MV-4-11 (cell line): ENCODE measurements around the gene PKD1L1.

Experiments used
- DNase-seq: peaks from one replicate; lab custom pipeline; 2025; lab: John Stamatoyannopoulos, UW

Gene PKD1L1

DNA sequence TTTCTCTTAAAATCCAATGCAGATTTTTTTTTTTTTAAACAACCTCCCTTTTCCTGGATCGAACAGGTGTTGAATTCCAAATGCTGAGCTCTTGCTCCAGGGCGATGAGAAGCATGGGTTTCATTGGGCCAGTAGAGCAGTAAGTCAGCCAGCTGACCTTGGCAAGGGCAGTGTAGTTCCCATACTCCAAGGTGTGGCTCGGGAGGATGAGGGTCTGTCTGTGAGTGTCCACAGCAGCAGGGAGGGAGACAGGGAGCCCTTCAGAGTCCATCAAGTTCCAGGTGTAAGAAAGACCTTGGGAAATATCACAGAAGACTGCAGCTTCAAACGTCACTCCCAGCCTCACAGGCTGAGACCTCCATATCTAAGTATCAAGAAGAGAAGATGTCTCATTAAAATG lies 50.4 kb downstream of the PKD1L1 start:
- no peak for DNase-seq

DNA sequence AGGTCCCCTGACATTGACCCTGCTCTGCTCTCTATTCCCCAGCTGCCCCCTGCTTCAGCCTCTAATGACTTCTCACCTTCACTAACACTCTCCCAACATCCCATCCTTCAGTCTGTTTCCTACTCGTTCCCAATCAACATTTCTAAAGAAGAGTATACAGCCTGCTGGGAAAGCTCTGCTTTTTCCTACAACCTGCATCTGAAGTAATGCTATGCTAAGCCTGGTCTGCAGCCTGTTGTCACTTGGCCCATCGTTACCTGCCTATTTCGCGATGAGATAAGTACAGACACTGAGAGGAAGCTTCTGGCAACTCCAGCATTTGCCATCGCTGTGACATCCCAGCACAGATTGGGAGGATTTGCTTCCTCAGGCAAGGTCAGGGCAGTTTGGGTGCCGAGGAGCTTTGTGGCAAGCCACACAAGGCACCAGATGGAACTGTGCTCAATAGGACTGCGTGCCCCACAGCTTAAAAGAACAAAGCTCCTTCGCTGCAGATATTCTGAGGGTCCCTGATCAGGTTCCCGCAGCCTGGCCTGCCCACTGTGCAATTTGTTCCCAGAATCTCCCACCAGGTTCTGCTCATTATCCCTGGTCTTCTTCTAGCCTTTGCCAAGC lies 51.4 kb downstream of the PKD1L1 start:
- no peak for DNase-seq

DNA sequence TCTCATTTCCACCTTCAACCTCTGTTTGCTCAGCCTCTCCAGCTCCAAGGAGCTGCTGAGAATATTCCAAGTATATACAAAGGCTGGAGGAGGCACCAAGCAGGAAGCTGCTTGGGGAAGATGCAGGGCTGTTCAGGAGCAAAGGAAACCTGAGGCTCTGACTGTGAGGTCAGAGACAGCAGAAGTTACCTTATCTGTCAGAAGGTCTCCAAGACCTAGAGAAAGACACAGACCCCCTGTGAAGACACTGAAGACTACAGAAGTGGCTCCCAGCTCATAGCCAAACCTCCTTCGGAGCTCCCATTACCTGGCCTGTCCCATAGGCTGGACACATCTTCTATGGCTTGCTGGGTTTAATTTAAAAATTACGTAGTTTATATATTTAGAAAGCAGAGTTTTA lies 53.2 kb downstream of the PKD1L1 start:
- DNase-seq = no peak

DNA sequence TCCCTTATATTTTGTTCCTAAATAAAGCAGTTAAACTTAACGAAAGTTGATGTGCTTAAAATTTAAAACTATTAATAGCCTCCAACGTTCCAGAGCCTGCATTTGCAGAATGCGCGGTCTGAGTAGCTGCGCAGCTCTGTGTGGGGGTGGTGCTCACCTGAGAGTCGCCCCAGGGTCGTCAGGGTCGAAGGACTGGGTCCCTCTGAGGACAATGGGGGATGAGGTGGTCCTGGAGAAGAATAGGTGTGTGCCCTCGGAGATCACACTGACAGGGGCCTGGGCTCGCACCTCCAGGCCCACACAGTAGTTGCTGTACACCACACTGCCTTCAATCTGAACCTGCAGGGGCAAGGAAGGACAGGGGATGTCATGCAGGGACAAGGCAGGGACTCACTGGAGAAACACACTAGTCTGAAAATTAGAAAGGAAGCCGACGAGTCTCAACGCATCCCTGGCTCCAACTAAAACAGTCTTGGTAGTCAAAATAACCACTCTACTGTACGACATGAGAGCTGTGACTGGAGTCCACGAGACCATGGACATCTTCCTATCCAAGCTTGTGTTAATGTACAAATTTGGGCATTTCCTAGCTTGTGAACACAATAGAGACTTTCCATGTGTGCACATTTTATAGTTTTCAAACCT lies 54.4 kb downstream of the PKD1L1 start:
- no peak for DNase-seq

DNA sequence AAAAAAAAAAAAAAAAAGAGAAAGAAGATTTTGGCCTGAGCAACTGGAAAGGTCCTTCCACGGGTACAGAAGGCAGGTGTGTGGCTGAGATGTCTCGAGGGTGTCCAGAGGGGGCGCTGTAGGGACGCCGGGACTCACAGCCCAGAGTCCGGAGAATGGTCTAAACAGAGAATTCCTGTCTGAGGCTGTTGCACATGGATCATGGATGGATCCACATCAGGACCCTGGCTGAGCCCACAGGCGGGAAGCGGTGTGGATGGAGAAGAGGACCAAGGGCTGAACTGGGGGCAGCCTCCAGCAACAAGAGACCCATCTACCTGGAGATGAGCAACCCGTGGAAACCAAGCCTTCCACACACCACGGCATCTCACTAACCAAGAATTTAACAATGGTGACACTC lies 55.0 kb downstream of the PKD1L1 start:
- DNase-seq = no peak

DNA sequence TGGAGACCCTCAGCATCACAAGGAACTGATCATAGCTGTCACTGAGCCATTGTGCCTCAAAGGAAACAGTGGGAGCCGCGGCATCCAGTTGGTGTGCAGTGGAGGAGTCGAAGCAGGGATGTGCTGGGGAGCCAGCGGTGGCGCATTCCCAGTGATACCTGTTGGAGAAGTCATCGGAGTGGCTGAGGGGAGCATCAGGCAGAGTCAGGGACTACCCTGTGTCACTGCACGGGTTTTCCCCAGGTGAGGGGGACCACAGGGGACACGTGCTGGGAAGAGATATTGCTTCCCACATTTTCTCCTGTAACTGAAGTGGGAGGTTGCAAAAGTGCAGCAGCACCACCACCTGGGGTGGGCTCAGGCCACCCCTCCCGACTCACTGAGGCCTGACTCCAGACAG lies 57.7 kb downstream of the PKD1L1 start:
- DNase-seq = no peak

DNA sequence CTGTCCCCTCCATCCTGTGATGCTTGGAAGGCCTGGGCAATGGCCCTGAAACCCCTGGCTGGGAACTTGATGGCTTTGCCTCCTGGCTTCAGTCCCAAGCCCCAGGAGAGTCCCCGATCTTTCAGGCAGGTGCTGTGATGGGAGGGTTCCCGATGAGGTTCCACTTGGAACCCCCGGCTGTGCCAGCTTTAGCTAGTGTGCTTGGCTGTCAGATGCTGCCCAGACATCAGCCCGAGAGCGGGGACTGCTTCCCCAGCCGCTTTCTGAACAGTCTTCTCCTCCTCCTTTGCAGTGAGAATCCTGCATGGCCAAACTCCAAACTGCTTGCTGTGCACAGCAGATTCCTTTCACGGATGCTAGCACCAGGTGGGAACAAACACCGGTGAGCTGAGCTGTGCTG lies 58.1 kb downstream of the PKD1L1 start:
- no peak for DNase-seq

DNA sequence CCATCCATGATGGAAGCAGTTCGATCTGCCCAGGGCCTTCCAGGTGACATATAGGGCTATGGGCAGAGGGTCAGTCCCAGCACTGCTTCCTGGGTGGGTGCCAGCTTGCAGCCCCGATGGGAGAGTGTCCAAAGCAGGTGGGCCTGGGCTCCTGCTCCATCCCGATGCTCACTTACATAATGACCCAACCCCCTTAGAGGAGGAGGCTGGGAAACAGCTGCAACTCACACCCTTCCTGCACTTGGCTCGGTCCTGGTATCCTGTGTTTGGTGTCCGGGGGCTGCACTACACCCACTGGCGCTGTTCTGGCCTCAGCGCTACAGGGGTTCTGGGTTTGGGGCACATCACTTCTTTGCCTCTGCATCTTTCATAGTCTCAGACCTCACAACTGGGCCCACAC lies 58.5 kb downstream of the PKD1L1 start:
- no peak for DNase-seq

DNA sequence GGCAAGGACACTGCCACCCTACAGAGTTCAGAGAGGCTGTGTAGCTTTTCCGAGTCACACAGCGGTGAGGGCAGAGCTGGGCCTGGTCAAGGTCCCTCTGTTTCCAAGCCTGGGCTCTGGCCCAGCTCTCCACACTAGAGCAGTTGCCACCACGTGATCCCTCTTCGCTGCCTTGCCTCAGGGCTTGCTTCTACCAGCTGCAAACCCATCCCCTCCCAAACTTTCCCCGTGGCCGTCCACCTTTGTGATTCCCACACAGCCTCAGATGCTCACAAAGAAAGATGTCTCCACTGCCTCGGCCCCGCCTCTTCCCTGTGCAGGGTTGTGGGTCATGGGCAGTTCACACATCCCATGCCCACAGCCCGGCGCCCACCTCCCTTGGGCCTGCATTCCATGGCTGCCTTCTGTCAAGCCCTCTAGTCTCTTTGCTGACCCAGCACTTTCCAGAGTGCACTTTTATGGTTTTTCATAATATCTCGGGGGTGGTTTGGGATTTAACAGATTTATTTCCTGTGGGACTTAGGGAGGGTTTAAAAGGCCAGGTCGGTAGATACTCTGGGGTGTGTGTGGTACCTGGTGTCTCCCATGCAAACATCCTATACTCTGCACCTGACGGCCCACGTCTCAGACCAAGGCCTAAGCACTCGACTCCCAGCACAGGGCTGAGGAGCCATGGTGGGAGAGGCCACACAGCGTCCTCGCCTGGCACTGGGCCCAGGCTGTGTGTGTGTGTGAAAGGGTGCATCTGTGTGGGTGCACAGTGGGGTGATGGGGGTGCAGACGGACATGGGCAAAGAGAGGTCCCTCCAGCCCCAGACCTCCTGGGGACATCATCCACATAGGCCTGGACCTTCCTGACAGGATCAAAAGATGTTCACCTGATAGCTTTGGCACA lies 59.6 kb downstream of the PKD1L1 start:
- DNase-seq = no peak

DNA sequence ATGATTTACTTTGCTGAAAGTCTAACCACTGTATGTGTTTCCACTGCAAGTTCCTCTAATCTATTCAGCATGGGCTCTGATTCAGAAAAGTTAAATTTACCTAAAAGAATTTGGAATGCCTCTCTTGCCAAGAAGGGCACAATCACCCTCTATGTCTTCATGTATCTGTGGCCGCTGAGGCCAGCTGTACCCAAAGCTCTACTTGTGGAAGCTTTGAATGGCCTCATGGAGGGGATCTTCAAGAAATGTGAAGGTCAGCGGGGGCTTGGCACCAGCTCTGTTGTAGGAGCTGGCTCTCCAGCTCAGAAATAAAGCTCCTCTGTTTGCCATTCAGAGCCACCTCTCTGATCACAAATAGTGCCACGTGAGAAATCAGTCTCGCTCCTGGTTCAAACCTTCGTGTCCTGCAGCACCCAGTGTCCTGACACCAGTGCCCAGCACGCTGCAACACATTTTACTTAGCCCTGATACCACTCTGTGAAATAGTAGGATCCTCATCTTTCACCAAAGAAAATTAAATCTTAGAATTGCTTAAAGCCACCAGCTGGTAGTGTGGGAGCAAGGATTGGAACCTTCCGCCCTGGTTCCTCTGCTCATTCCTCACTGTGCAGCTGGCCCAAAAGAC lies 61.1 kb downstream of the PKD1L1 start:
- DNase-seq = no peak

DNA sequence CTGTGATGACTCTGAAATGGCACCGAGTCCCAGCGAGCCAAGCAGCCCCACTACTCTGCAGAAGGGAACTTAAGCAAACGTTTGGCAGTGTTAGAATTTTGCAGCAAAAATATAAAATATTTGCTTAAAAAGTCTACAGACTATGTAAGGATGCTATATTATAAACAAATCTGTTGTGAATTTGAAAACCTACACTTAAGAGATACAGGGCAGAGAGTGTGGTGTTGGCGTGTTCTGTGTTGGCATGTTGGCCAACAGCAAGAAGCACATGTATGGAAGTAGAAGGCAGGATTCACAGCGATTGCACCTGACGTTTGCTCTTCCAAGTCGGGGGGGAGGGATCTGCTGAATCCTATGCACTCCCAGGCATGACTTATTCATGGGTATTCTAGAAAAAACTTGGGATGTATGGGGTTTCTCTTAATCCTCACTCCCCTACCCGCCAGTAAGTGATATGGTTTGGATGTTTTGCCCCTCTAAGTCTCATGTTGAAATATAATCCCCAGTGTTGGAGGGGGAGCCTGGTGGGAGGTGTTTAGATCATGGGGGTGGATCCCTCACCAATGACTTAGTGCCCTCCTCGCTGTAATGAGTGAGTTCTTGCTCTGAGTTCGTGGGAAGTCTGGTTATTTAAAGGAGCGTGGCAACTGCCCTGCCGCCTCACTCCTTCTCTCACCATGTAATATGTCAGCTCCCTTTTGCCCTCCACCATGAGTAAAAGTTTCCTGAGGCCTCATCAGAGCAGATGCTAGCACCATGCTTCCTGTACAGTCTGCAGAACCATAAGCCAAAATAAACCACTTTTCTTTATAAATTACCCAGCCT lies 62.1 kb downstream of the PKD1L1 start:
- no peak for DNase-seq

DNA sequence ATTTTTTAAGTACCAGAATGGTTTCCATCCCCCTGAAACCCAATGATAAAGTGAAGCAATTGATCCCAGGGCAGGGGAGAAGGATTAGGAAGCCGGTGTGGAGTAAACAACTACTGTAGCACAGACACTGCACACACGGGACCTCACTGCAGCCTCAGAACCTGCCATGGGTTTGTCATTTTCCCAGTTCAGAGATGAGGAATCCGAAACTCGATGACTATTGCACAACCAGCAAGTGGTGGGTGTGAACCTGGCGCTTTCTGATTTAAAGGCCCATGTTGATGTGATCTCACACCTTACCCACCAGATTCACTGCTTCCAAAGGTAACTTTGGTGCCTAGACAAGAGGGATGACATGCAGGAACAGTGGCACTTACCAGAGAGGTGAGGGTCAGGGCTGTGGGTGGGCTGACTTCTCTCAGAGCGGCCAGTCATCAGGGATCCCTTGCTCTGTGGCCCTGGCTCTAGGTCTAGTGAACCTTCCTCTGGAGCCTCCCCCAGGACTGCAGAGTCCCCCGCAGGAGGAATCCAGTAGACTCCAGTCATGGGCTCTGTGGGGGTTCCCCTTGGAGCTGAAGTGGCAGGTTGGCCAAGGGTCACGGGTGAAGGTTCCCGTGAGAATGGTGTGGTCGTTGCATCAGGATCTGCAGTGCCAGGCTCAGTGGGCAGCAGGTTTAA lies 62.8 kb downstream of the PKD1L1 start:
- no peak for DNase-seq

DNA sequence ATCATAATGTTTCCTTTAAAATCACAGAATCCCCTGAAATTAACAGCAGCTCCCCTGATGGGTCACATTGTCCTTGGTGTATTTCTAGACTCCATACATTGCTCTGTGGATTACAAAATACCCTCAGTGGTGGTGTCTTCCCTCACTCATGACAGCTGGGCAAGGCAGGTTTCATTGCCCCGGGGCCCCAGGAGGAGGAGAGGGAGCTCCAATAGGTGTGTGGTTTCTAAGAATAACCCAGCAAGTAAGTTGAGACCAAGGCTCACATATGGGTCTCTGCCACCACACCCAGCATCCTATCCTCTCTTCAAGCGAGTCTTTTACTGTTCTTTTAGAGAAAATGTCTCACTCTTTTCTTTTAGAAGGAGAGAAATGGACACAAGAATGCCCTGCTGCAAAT lies 63.6 kb downstream of the PKD1L1 start:
- no peak for DNase-seq

DNA sequence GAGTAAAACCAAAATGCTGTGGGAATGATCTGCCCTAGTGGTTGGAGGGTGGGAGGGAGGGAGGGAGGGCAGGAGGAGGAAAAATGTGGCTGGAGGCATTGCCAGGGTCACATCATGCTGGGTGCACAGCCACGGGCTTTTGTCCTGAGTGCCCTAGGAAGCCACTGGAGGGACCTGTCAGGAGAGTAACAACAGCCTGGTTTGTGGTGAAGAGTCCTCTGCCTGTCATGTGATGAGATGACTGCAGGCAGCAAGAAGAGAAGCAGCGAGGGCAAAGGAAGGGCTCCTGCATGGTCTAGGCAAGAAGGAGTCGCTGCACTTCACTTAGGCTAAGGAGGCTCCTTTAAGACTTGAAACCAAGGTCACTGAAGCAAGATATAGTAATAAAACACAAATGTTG lies 65.6 kb downstream of the PKD1L1 start:
- no peak for DNase-seq

DNA sequence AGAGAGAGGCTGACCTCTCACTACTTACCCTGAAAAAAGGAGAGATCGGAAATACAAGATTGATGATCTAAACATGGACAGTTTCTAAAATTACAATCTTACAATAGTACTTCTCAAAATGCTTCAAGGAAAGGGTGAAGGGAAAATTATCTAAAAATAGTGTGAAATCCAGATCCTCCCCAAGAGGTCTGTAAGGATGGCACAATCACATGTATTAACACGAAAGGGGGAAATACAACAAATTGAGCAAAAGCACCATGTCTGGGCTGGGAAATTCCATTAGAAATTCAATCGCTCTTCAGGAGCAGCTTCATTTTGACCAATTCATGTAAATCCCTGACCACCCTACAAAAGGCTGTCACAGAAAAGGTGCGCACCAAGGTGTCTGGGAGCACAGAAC lies 67.0 kb downstream of the PKD1L1 start:
- DNase-seq = no peak

DNA sequence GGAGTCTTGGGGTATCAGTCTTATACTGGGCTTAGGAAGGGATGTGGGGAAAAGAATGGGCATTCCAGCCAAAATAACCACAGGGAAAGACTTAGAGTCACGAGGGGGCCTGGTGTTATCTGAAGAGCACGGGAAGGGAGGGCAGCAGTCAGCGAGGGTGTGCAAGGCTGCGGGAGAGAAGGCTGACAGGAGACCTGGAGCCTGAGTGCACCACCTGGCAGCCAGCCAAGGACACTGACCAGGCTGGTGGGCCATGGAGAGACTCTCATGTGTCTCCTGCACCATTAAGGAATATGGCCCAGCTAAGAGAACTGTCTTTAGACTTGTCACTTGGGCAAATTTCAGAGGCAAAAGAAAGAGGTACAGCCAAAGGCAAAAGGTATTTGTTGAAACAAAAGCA lies 69.6 kb downstream of the PKD1L1 start:
- no peak for DNase-seq

DNA sequence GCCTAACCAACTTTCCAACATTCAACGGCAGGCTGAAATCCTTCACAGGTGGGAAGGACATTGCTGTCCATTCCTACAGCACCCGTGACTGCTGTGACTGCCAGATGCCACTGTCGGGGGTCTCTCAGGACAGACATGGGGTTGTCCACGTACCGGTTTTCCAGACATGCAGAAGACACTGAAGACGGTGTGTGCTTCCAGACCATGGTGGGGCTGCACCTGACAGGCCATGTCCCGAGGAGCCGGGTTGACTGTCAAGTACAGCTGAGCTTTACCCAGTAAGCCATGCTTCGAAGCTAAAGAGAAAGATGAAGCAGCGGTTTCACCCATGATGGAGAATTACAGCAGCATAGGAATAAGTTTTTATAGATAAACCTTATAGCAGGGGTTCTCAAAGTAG lies 70.9 kb downstream of the PKD1L1 start:
- no peak for DNase-seq

DNA sequence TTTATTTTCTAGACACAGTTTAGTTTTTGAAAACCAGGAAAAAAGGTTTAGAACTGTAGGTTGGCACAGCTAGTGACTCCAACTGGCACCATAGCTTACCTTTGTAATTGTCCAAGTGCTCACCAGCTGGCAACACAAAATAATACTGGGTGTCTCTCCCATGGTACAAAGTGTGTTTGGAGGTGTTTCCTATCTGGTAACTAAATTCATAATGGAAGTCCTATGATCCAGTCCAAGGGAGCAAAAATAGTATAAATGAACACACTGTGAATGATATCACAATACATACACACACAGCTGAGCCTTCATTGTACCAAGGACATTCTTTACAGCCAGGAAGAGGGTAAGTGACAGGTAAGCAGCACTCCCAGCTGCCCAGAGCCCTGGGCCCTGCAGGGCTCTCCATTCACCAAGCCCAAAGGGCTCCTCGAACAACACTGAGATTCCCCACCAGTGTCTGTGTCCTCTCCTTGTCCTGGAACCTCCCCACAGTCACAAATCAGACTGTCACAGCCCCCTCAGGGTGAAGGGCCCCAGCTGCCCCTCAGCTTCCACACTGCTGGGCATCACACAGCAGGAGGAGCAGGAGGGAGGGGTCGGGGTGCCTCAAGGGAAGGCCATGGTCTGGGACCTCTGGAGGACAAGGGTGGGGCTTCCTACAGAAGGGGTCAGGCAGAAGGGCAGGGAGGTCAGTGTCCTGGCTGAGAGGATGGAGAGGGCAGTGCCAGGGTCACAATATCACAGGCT lies 72.1 kb downstream of the PKD1L1 start:
- no peak for DNase-seq

DNA sequence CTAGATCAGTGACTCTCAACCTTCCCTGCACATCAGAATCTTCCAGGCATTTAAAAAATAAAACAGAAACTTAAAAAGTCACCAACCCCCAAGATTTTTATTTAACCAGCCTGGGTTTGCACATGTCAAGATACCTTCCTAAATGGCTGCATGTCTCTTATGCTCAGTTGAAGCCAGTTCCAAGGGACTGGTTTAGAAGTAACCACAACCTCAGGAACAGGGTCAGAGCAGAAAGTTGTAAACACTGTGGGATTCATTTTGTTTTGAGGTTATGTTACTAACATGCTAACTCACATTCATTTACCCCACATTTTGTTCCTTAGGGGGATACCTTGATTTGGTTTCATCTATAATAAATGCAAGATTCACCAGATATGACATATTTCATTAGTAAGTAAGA lies 72.9 kb downstream of the PKD1L1 start:
- no peak for DNase-seq

DNA sequence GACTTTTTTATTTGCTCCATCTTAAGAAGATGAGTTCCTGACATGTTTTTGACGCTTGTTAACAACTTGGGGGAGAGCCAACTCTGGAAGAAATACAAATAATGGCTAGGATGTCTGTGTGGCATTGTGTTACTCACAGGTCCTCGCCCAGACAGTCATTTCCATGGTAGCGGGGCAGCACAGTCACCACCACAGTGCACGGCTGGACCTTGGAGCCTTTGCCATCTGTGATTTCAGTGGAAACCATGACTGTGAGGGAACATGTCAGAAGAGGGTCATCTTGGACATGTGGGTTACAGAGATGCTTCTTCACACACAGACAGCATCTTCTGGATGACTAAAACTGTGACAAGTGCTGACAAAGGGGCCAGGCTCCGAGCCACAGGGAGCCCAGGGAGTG lies 74.5 kb downstream of the PKD1L1 start:
- DNase-seq = no peak

DNA sequence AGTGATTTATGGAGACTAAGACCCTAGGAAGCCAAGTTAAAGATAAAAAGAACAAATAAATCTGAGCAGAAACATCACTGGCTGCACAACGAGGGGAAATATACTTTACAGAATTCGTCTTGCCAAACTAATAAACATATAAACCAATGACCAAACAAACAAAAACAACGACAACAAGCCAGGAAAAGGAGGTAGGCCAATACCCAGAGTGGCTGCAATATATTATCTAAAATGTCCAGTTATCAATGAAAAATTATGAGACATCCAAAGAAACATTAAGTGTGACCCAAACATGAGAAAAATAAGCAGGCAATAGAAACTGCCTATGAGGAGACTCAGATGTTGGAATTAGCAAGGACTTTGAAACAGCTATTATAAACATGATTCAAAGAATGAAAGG lies 81.0 kb downstream of the PKD1L1 start:
- no peak for DNase-seq
